SW480 (cell line): ENCODE data around the gene TMEM121B.
"Not testable (repeated sequence)": the region's sequence is repeated elsewhere in the genome, so short reads cannot be mapped to it uniquely, and the experiment has no call there.

Experiments used
- DNase-seq: peaks from one replicate; pipeline ENCODE4 v3.0.0-alpha.2; 2016; ENCODE audit warnings: low spot score

Gene TMEM121B

GRCh38 chr22:17121233-17122195, at the start of gene TMEM121B:
Gene TMEM121B, minus strand, starts transcription at chr22:17121360. Its CDS starts 233 bp downstream, at chr22:17121127.
- peak; percentile 60 for DNase-seq

GRCh38 chr22:17167486-17167885, 46.3 kb upstream of the TMEM121B start:
- DNase-seq, result no peak

DNA sequence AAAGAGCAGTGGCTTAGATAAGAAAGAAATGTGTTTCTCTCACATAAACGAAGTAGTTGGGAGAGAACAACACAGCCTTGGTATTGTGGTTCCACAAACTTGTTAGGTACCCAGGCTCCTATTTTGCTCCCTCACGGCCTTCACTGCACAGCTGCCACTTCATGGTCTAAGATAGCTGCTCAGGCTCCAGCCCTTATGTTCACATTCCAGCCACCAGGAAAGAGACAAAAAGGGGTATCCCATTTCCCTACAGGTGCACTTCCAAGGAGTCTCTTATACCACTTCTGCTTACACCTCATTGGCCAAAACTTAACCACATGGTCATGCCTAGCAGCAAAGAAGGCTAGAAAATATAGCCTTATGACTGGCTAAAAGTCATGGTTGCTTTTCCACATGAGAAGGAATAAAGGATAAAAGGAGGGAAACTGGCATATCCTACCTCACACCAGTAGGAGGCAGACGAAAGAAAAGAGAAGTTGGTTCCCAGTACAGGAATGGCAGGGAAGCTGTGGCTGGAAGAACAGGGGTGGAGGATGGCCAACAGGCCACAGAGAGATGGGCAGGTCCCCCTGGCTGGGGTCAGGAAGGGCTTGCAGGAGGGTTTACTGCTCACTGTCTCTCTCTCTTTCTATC, 43.3 kb upstream of the TMEM121B start:
- DNase-seq, result peak; percentile 9

- no peak for DNase-seq
Observed at GRCh38 chr22:17162731-17163130, 41.6 kb upstream of the TMEM121B start.

GRCh38 chr22:17161991-17162390, 40.8 kb upstream of the TMEM121B start:
- DNase-seq, result no peak

DNA sequence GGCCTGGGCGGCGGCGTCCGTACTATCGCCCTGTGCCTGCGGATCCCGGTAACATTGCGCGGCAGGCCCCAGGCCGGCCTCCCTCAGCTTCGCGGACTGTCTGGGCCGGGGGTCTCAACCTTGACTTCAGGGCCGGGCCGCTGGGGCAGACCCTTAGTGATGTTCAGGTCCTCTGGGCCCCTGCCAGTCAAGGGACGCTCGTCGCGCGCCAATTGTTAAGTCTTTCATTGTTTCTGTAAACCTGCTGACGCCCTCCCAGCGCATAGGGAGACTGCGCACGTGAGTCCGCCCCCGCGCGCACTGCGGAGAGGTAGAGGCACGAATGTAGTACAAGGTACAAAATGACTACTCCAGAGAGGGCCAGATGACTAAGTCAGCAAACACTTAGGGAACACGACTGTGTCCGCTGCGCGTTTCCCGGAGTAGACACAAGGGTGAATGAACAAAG, 38.4 kb upstream of the TMEM121B start:
- DNase-seq, result peak; percentile 64

- peak; percentile 82 for DNase-seq
Observed at GRCh38 chr22:17158568-17159503, 37.7 kb upstream of the TMEM121B start, which contains the start of gene HDHD5. Gene HDHD5, minus strand, starts transcription at chr22:17159277. Its CDS starts 26 bp downstream, at chr22:17159251.

DNA sequence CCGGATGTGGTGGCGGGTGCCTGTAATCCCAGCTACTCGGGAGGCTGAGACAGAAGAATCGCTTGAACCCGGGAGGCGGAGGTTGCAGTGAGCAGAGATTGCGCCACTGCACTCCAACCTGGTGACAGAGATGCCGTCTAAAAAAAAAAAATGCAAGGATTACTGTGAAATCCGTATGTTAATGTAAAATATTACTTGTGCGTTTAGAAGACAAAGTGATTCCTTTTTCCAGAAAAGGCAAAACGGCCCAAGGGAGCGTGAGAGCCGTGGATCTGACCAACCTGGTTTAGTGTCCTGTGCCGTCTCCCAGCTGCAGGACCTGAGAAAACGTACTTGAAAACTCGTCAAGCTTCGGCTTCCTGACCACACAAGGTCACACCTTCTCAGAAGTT, 37.0 kb upstream of the TMEM121B start:
- no peak for DNase-seq

DNA sequence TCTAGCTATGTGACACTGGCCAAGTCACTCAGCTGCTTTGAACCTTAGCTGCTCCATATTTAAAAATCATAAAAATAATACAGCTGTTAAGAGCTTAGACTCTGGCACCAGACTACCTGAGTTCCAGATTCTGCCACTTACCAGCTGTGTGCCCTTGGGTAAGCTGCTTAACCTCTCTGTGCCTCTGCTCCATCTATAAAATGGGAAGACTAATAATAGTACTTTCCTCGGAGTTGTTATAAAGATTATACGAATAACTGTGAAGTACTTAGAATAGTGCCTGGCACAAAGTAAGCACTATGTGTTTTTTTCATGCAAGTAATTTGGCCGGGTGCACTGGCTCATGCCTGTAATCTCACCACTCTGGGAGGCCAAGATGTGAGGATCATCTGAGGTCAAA, 36.6 kb upstream of the TMEM121B start:
- DNase-seq, result no peak

GRCh38 chr22:17155941-17156340, 34.8 kb upstream of the TMEM121B start:
- no peak for DNase-seq

GRCh38 chr22:17152971-17153370, 31.8 kb upstream of the TMEM121B start:
- no peak for DNase-seq

DNA sequence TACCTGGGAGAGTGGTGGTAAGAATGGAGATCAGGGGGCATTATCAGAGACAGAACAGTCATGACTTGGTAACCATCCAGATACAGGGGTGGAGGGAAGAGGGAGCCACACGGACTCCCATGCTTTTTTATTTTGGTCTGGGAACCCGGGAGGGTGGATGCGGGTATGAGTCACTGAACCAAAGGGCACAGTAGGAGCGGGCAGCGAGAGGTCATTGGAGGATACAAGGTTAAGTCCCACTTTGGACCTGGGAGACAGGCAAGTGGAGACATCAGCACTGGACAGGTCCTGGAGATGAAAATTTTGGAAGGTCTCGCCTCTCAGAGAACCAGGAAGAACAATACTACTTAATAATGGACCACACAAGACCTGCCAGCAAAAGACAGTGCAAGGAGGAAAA, 31.2 kb upstream of the TMEM121B start:
- no peak for DNase-seq

GRCh38 chr22:17149076-17149815, 28.1 kb upstream of the TMEM121B start:
- DNase-seq, result no peak

DNA sequence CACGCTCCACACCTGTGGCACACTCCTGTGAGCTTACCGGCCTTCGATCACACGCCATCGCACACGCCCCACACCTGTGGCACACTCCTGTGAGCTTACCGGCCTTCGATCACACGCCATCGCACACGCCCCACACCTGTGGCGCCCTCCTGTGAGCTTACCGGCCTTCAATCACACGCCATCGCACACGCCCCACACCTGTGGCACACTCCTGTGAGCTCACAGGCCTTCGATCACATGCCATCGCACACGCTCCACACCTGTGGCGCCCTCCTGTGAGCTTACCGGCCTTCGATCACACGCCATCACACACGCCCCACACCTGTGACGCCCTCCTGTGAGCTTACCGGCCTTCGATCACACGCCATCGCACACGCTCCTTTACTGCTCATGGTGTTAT, 26.3 kb upstream of the TMEM121B start:
- not testable (repeated sequence) for DNase-seq

- no peak for DNase-seq
Observed at GRCh38 chr22:17145021-17145680, 24.0 kb upstream of the TMEM121B start.

GRCh38 chr22:17143826-17144225, 22.7 kb upstream of the TMEM121B start:
- DNase-seq, result no peak

GRCh38 chr22:17143101-17143500, 21.9 kb upstream of the TMEM121B start:
- DNase-seq, result no peak

DNA sequence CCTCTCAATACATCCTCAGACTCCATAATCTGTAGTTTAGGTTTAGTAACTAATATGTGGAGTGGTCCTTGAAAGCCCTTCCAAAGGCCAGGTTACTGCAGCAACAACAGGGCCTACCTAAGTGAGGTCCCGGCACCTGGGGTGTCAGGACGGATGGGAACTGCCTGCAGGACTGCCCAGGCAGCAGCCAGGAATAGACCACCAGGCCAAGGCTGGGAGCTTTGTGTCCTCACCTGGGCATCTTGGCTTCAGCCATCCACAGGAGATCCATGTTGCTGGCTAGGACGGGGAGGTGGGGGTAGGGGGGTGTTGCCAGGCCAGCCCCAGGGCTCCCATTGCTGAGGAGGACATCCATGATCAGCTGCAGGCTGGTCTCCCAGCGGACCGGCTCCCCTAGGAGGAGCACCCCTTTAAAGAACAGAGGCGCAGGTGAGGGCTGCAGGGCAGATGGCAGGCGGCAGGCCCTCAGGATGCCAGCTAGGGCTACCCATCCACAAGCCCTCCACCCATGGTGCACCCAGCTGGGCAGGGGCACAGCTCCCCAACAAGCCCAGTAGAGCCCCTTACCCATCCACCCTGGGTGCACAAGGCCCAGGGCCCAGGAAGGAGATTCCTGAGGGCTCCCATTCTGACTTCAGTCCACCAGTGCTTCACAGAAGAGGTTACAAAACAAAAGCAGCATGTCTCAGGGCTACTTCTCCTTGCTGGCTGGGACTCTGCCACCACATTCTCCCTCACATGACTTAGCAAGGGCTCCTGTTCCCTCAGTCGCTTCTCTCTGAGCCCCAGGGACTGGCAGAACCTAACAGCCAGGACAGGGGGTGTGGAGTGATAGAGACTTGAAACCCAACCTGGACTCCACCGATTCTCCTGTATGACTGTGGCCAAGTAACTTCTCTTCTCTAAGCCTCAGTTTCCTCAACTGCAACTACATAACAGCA, 19.9 kb upstream of the TMEM121B start:
- DNase-seq, result no peak

GRCh38 chr22:17140022-17140421, 18.9 kb upstream of the TMEM121B start:
- no peak for DNase-seq

- DNase-seq, result no peak
Observed at GRCh38 chr22:17138513-17138912, 17.4 kb upstream of the TMEM121B start.
